ENCODE measurements around the gene LRAT.

The LRAT gene

DNA sequence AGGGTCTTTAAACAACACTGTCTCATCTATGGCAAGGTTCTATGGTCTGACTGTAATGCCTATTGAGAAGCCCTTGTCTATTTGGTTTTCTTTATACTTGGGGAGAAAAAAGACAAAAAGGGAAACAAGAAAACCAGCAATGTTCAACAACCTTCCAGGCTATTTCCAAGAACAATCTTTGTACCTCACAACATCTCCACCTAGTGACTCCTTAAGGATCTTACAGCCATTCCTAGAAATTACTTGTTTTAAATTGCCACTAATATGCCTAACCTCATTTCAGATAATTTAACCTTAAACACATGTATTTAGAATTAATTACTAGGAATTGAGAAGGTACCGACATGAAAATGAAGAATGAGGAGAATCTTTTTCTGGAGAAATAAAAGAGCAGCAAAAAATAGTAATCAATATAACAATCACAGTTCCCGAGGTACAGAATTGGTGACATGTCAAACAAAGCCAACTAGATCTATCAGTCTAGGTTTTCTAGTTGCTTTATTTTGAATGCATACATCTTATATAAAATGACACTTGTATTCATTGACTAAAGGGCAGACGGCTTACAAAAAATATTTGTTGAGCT, 35.7 kb downstream of the LRAT start:
- ChIA-PET POLR2A (no interaction called here), CTCF (interaction anchor here (0.5 to 1.2 kb wide), 4 partner anchors 14 to 141 kb away, joined by 3 to 5 read pairs (median 3); no protein-coding TSS in a partner anchor)
- TF ChIP-seq CTBP1 (IDR thresholded peaks at IDR 0.05; ENCODE audit: borderline replicate concordance) (no peak), L3MBTL2 (conservative IDR thresholded peaks at IDR 0.05) (no peak), LEF1 (IDR thresholded peaks at IDR 0.05; ENCODE audit: borderline replicate concordance) (no peak), SUZ12 (IDR thresholded peaks at IDR 0.05) (no peak), SP1 (IDR thresholded peaks at IDR 0.05) (no peak), PKNOX1 (IDR thresholded peaks at IDR 0.05) (no peak)
- peak; percentile 17 for DNase-seq (ENCODE audit: extremely low spot score)

DNA sequence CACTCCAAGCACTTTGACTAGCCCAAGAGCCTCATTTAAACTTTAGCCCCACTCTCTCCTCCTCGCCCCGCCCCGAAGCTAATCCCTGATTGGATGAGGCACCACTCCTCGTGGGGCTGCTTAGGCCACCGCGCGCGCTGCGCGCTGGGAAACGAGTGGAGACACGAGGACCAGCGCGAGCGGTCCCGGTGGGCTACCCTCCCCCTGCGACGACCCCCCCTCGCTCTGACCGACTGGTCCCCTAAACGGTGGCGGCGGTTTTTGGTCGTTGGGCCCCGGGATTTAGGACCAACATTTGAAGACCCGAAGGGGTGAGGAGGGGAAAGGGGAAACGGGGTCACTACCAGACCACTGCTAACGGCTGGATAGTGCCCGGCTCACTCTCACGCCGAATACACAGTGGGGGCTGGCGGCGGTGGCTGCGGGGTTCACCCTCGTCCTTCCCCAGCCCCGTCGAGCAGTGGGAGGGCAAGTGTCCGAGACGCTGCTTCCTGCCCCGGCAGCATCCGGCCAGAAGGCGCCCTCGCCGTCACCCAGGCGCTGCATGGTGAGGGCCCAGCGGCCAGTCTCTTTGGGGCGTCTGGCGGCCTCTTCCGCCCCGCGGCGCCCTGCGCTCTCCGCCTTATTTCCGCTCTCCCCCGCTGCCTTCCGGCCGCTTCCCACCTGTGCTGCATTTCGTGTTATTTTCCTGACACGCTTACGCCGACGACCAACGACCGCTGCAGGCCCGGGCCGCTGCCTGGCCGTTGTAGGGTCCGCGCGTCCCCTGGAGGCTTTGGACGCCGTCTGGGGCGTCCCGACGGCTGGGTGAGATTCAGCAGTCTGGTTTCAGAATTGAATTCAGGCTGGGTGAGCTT, 37.6 kb downstream of the LRAT start, which contains the start of gene RBM46:
RBM46 (plus strand) TSS at position 147 of the 857 bp plus-strand sequence. CDS start 15,481 bp downstream, outside the sequence.
- TF ChIP-seq CTBP1 (IDR thresholded peaks at IDR 0.05; ENCODE audit: borderline replicate concordance) = no peak
- no peak for TF ChIP-seq FOXA1 (IDR thresholded peaks at IDR 0.05)
- TF ChIP-seq BHLHE40 (IDR thresholded peaks at IDR 0.05; ENCODE audit: borderline replicate concordance) = no peak
- no peak for TF ChIP-seq NFRKB (IDR thresholded peaks at IDR 0.05)
- TF ChIP-seq ELF4 (IDR thresholded peaks at IDR 0.05) = no peak
- TF ChIP-seq L3MBTL2 (conservative IDR thresholded peaks at IDR 0.05) = no peak
- no peak for TF ChIP-seq SUZ12 (IDR thresholded peaks at IDR 0.05)
- no peak for TF ChIP-seq HDGF (IDR thresholded peaks at IDR 0.05; ENCODE audit: borderline replicate concordance)
- no peak for TF ChIP-seq TARDBP (IDR thresholded peaks at IDR 0.05)
- TF ChIP-seq LEF1 (IDR thresholded peaks at IDR 0.05; ENCODE audit: borderline replicate concordance) = no peak
- no peak for TF ChIP-seq PKNOX1 (IDR thresholded peaks at IDR 0.05)
- no peak for TF ChIP-seq FOXM1 (IDR thresholded peaks at IDR 0.05; ENCODE audit: borderline replicate concordance)
- no peak for TF ChIP-seq ARNT (IDR thresholded peaks at IDR 0.05)
- no peak for TF ChIP-seq SP1 (IDR thresholded peaks at IDR 0.05)
- TF ChIP-seq ZNF384 (IDR thresholded peaks at IDR 0.05) = no peak
- TF ChIP-seq FOXK2 (IDR thresholded peaks at IDR 0.05) = no peak
- POLR2A ChIA-PET = no interaction called here
- CTCF ChIA-PET = no interaction called here
- no peak for DNase-seq (ENCODE audit: extremely low spot score)

GRCh38 chr4:154781983-154782293, 38.1 kb downstream of the LRAT start:
- TF ChIP-seq TARDBP (IDR thresholded peaks at IDR 0.05) (no peak), NFRKB (IDR thresholded peaks at IDR 0.05) (no peak), SUZ12 (IDR thresholded peaks at IDR 0.05) (no peak), SP1 (IDR thresholded peaks at IDR 0.05) (no peak), FOXK2 (IDR thresholded peaks at IDR 0.05) (no peak), L3MBTL2 (conservative IDR thresholded peaks at IDR 0.05) (no peak), ARNT (IDR thresholded peaks at IDR 0.05) (no peak), HDGF (IDR thresholded peaks at IDR 0.05; ENCODE audit: borderline replicate concordance) (no peak)
- CTCF ChIA-PET = interaction anchor here (1.2 kb wide), 1 partner anchor 144 kb away, joined by 3 read pairs; no protein-coding TSS in a partner anchor
- POLR2A ChIA-PET = no interaction called here
- no peak for DNase-seq (ENCODE audit: extremely low spot score)

Data from HEK293T (cell line).